NCI-H460 (cell line): ENCODE results near the gene MEAF6. TPM values are rescaled to one million over a fixed set of nuclear protein-coding genes. Genes with fewer than 3 reads are reported as not detected.

Experiments used
- DNase-seq: peaks from one replicate; pipeline ENCODE4 v3.0.0-alpha.2; 2016; ENCODE audit warnings: low read depth; ENCODE audit errors: extremely low read depth
- small RNA-seq, 2 experiments: library from RNA; depleted of rRNA; stranded (forward); fragments of <200 nt; gene quantifications; one replicate each; pipeline ENCODE3, GENCODE V24; 2014
- total RNA-seq: library from RNA; depleted of rRNA; stranded (reverse); fragments of >200 nt; shearing (Covaris generic); gene quantifications from 2 replicates; pipeline ENCODE4 v1.2.3, GENCODE V29; 2014; rRNA removed

Gene MEAF6
- total RNA-seq, 1 experiment from 2014 or later: 95.0 TPM

- no peak for DNase-seq
These were observed 66.4 kb downstream of the MEAF6 start for GRCh38 chr1:37448185-37448584.

- DNase-seq: no peak
These were observed 67.7 kb downstream of the MEAF6 start for GRCh38 chr1:37446874-37447273.

GRCh38 chr1:37442644-37443043 is 71.9 kb downstream of the MEAF6 start:
- no peak for DNase-seq

Small RNA genes within 50 kb of the gene (small RNA-seq; reads per million reads assigned to genes)
- gene AL034379.1 (0 reads per million in 2 experiments), gene MIR5581 (0.02 to 0.06 reads per million in 2 experiments)

Other genes starting within 250 kb of the MEAF6 start
- gene ZC3H12A, start 40.2 kb downstream of the MEAF6 start, total RNA-seq: 12.3 and 12.9 TPM in 2 replicates
- 8.6 and 9.1 TPM in 2 replicates for gene SNIP1, start 39.5 kb upstream of the MEAF6 start, total RNA-seq
- not detected in 2 replicates for gene DNALI1, start 42.2 kb upstream of the MEAF6 start, total RNA-seq
- 34.8 and 50.8 TPM in 2 replicates for gene GNL2, start 81.2 kb upstream of the MEAF6 start, total RNA-seq
- not detected in 2 replicates for gene RSPO1, start 120.1 kb upstream of the MEAF6 start, total RNA-seq
- gene CDCA8, start 177.8 kb upstream of the MEAF6 start, total RNA-seq: 19.5 and 23.9 TPM in 2 replicates